GM12801 (cell line): ENCODE measurements around the gene FOXL2NB.

Source experiments
- TF ChIP-seq, protein P1 (sequence below): IDR thresholded peaks from one replicate; pipeline ENCODE4 v1.5.1; 2011; ENCODE audit warnings: control low read depth; ENCODE audit not compliant: insufficient read length; ENCODE audit errors: extremely low read depth

The FOXL2NB gene

DNA sequence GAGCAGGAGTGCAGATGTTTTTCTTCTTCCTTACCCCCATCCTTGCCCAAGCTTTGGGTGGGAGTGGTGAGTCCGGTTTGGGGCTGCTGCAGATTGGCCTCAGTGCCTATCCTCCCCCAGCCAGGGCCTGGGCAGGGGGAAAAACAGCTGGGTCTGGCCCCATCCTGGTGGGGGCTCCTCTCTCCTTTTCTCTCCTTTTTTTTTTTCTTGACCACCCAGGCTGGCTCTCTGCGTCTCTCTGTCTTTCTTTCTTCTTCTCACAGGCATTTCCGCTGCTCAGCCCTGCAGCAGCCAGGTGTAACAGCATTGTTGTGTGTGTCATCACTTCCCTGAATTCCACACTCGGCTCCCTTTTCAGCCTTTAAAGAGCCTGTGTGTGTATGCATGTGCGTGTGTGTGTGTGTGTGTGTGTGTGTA is 2.0 kb downstream of the FOXL2NB start:
- TF ChIP-seq, protein P1, sequence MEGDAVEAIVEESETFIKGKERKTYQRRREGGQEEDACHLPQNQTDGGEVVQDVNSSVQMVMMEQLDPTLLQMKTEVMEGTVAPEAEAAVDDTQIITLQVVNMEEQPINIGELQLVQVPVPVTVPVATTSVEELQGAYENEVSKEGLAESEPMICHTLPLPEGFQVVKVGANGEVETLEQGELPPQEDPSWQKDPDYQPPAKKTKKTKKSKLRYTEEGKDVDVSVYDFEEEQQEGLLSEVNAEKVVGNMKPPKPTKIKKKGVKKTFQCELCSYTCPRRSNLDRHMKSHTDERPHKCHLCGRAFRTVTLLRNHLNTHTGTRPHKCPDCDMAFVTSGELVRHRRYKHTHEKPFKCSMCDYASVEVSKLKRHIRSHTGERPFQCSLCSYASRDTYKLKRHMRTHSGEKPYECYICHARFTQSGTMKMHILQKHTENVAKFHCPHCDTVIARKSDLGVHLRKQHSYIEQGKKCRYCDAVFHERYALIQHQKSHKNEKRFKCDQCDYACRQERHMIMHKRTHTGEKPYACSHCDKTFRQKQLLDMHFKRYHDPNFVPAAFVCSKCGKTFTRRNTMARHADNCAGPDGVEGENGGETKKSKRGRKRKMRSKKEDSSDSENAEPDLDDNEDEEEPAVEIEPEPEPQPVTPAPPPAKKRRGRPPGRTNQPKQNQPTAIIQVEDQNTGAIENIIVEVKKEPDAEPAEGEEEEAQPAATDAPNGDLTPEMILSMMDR, result no peak

DNA sequence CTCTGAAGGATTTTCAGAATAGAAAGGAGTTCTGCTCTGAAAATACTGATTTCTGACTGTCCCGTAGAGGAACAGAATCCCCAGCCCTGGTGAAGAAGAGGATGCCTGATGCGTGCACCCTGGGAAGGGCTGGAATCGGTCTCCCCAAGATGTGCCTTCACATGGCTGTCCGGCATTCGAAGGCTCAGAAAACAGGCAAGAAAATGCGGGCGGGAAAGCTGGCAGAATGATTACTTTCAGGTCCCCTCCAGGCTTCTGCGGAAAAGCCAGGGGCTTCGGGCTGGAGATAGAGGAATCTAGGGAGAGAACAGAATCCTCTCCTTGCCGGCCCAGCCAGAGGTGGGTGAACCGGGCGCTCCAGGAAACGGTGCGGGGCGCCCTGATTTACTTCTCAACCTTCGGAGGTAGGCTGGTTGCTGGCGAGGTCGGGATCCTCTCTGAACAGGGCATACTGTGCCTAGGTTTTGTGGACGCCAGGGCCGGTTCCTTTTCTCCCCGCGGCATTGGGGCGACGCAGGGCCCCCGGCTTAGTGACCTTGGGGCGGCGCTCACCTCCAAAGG is 2.5 kb downstream of the FOXL2NB start:
- TF ChIP-seq, protein P1, result no peak

DNA sequence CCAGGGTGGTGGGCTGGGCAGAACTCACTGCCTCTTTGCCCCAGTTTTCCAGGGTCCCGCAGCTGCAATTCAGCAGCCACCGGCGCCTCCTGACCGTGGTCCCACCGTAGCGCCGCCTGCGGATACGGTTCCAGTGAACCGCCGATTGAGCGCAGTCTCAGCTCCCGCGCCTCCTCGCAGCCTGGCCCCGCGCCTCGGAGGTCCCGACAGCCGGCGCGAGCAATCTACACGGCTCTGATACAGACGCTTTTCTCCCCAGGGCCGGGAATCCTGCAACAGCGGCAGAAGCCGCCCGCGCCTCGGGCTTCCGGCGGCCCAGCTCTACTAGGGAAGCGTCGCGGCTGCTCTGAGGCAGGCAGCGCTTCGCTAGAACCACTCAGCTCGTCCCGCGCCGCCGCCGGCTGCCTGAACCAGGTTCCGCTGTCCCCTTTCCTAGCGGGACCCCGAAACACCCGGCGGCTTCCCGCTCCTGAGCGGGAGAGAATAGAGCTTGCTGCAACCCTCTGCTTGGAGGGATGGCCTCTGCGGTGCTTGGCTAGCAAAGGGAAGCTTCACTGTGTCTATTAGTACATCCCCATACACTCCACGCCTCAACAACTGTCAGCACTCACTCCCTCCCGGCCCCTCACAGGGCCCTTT is 3.1 kb downstream of the FOXL2NB start:
- TF ChIP-seq, protein P1, result no peak

DNA sequence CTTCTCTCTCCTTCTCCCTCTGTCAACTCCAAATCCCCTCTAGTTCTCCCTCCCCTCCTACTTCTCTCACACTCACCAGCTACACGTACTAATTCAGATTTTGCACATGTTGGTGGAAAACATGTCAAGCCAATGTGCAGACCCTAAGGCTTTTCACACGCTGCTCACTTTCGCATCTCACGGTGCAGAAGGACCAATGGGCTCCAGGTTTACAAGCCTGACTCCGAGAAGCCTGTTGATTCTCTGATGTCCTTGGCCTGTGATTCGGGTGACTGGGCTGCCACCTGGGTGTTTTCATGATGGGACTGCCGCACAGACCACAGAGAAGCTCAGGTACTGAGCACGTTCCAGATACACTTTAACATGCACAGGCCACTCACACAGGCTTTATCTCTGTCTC is 3.7 kb downstream of the FOXL2NB start:
- TF ChIP-seq, protein P1, result no peak

DNA sequence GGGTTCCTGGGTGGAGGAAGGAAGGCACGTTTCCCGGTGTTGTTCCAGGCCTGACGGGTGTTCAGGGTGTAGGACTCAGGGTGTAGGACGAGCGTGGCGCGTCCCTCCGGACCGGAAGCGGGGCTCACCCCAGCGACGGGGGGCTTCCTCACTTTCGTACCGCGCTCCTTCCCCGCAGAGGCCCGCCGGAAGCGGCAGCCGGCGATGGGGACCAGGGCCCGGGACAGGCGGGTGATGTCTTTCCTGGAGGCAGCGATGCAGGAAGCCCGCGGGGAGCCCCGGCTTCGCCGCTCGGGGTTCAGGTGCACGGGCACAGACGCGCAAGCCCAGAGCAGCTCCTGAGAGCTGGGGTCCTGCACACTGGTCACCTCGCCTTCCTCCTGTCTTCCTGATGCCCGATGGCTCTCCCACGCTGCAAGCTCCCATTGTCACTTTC is 13.4 kb downstream of the FOXL2NB start:
- TF ChIP-seq, protein P1, result no peak

GRCh38 chr3:138962854-138963560 is 16.0 kb downstream of the FOXL2NB start:
- TF ChIP-seq, protein P1, result no peak

GRCh38 chr3:138964264-138964663 is 17.2 kb downstream of the FOXL2NB start:
- TF ChIP-seq, protein P1, result no peak
